HEK293T (cell line): ENCODE data around the gene ZDHHC19.
"Not testable (repeated sequence)": the region's sequence is repeated elsewhere in the genome, so short reads cannot be mapped to it uniquely, and the experiment has no call there.

ENCODE experiments used
- CTCF ChIA-PET: fragments of 350-600 bp; formaldehyde crosslinking; extraction: SDS; loops from one replicate; lab custom pipeline; 2021; ENCODE audit warnings: antibody characterized with exemption, inconsistent platforms; lab: Yijun Ruan, JAX
- POLR2A ChIA-PET: fragments of 350-600 bp; formaldehyde crosslinking; extraction: SDS; loops from one replicate; lab custom pipeline; 2020; ENCODE audit warnings: antibody characterized with exemption, inconsistent platforms; lab: Yijun Ruan, JAX
- DNase-seq: peaks from one replicate; pipeline ENCODE4 v3.0.0; 2012; ENCODE audit warnings: mixed read lengths; ENCODE audit errors: extremely low spot score
- ARNT ChIP-seq: fragments of 450-650 bp; IDR thresholded peaks from 2 replicates; pipeline ENCODE4 v1.6.1; 2017; ENCODE audit warnings: mild to moderate bottlenecking
- BHLHE40 ChIP-seq: fragments of 450-650 bp; IDR thresholded peaks from 2 replicates; pipeline ENCODE4 v1.6.1; 2016; ENCODE audit warnings: mild to moderate bottlenecking, moderate library complexity, borderline replicate concordance
- CTBP1 ChIP-seq: fragments of 450-650 bp; IDR thresholded peaks from 2 replicates; pipeline ENCODE4 v1.6.1; 2016; ENCODE audit warnings: borderline replicate concordance
- ELF4 ChIP-seq: fragments of 450-650 bp; IDR thresholded peaks from 2 replicates; pipeline ENCODE4 v1.6.1; 2017; ENCODE audit warnings: antibody characterized with exemption
- FOXA1 ChIP-seq: fragments of 450-650 bp; IDR thresholded peaks from 2 replicates; pipeline ENCODE4 v1.6.1; 2016; ENCODE audit warnings: mild to moderate bottlenecking
- FOXK2 ChIP-seq: fragments of 450-650 bp; IDR thresholded peaks from 2 replicates; pipeline ENCODE4 v1.6.1; 2016; ENCODE audit warnings: mild to moderate bottlenecking
- FOXM1 ChIP-seq: fragments of 450-650 bp; IDR thresholded peaks from 2 replicates; pipeline ENCODE4 v1.6.1; 2017; ENCODE audit warnings: mild to moderate bottlenecking, borderline replicate concordance
- HDGF ChIP-seq: fragments of 450-650 bp; IDR thresholded peaks from 2 replicates; pipeline ENCODE4 v1.6.1; 2017; ENCODE audit warnings: antibody characterized with exemption, borderline replicate concordance
- L3MBTL2 ChIP-seq: fragments of 450-650 bp; conservative IDR thresholded peaks from 2 replicates; pipeline ENCODE4 v1.6.1; 2016; ENCODE audit warnings: mild to moderate bottlenecking
- LEF1 ChIP-seq: fragments of 450-650 bp; IDR thresholded peaks from 2 replicates; pipeline ENCODE4 v1.6.1; 2017; ENCODE audit warnings: mild to moderate bottlenecking, borderline replicate concordance
- NFRKB ChIP-seq: fragments of 450-650 bp; IDR thresholded peaks from 2 replicates; pipeline ENCODE4 v1.6.1; 2016; ENCODE audit warnings: mild to moderate bottlenecking, moderate library complexity
- PKNOX1 ChIP-seq: fragments of 450-650 bp; IDR thresholded peaks from 2 replicates; pipeline ENCODE4 v1.6.1; 2016
- SP1 ChIP-seq: fragments of 450-650 bp; IDR thresholded peaks from 2 replicates; pipeline ENCODE4 v1.6.1; 2017
- SUZ12 ChIP-seq: fragments of 450-650 bp; IDR thresholded peaks from 2 replicates; pipeline ENCODE4 v1.6.1; 2016; ENCODE audit warnings: mild to moderate bottlenecking
- TARDBP ChIP-seq: fragments of 450-650 bp; IDR thresholded peaks from 2 replicates; pipeline ENCODE4 v1.6.1; 2016
- ZNF384 ChIP-seq: fragments of 450-650 bp; IDR thresholded peaks from 2 replicates; pipeline ENCODE4 v1.6.1; 2016

The ZDHHC19 gene

GRCh38 chr3:196179380-196180308 lies 31.6 kb downstream of the ZDHHC19 start:
- TF ChIP-seq LEF1, result no peak
- TF ChIP-seq BHLHE40, result no peak
- no peak for TF ChIP-seq SUZ12
- TF ChIP-seq ELF4, result no peak
- no peak for TF ChIP-seq ARNT
- no peak for TF ChIP-seq HDGF
- TF ChIP-seq FOXK2, result no peak
- TF ChIP-seq CTBP1, result no peak
- TF ChIP-seq ZNF384, result no peak
- TF ChIP-seq PKNOX1, result no peak
- no peak for TF ChIP-seq NFRKB
- TF ChIP-seq FOXM1, result no peak
- TF ChIP-seq TARDBP, result no peak
- ChIA-PET POLR2A (no interaction called here), CTCF (no interaction called here)
- no peak for DNase-seq

DNA sequence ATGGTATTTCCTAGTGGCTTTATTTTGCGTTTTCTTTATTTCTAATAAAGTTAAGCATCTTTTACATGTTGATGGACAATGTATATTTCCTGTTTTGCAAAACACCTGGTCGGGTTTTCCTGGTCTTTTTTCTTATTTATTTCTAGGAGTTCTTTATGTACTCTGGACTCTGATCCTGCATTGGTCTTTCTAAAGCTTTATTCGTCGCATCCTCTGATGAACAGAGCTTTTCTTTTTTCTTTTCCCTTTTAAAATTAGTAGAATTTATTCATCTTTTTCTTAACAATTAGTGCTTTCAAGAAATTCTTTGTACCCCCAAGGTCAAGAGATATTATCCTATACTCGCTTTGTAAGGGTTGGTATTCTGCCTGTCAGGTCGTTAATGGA lies 32.2 kb downstream of the ZDHHC19 start:
- TF ChIP-seq TARDBP (no peak), NFRKB (no peak), HDGF (no peak), BHLHE40 (no peak), L3MBTL2 (no peak)
- no peak for DNase-seq
- ChIA-PET POLR2A (no interaction called here), CTCF (no interaction called here)

DNA sequence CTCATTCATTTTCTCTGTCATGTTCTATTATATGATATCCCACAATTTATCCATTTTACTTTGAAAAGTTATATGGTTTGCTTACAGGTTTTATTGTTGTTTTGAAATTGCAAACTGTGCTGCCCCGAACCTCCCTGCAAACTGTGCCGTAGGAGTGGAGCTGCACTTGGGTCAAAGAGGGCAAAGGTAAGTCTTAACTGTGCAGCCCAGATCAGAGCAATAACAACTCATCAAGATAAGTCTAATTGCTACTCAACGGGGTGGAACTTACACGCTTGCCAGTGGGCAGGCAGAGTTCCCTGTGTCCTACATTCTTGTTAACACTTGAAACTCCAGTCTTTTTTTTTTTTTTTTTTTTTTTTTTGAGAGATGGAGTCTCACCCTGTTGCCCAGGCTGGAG lies 33.2 kb downstream of the ZDHHC19 start:
- CTCF ChIA-PET, result no interaction called here
- no peak for TF ChIP-seq BHLHE40
- no peak for TF ChIP-seq SP1
- TF ChIP-seq TARDBP, result no peak
- no peak for TF ChIP-seq FOXK2
- TF ChIP-seq HDGF, result no peak
- TF ChIP-seq ARNT, result no peak
- no peak for TF ChIP-seq NFRKB
- TF ChIP-seq CTBP1, result no peak
- TF ChIP-seq FOXA1, result no peak
- TF ChIP-seq L3MBTL2, result no peak
- no peak for TF ChIP-seq LEF1
- TF ChIP-seq PKNOX1, result no peak
- TF ChIP-seq FOXM1, result no peak
- TF ChIP-seq ZNF384, result no peak
- TF ChIP-seq ELF4, result no peak
- TF ChIP-seq SUZ12, result no peak
- DNase-seq, result no peak
- POLR2A ChIA-PET, result no interaction called here

DNA sequence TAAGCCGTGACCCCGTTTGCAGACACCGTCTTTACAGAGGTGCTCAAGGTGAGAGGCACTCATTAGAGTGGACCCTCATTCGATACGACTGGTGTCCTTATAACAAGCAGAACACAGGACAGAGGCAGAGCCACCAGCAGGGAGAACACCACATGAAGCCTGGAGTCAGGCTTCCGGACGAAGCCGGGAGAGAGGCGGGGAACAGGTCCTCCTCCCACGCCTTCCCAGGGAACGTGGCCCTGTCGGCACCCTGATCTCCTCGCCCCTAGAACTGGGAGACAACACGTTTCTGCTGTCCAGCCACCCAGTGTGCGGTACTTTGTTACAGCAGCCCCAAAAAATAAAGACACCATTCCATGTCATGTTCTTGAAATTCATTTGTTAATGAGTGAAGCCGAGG lies 33.6 kb downstream of the ZDHHC19 start:
- no peak for DNase-seq
- ChIA-PET CTCF (no interaction called here), POLR2A (no interaction called here)
- TF ChIP-seq ZNF384 (no peak), L3MBTL2 (no peak), LEF1 (no peak), ELF4 (no peak), FOXA1 (no peak)

DNA sequence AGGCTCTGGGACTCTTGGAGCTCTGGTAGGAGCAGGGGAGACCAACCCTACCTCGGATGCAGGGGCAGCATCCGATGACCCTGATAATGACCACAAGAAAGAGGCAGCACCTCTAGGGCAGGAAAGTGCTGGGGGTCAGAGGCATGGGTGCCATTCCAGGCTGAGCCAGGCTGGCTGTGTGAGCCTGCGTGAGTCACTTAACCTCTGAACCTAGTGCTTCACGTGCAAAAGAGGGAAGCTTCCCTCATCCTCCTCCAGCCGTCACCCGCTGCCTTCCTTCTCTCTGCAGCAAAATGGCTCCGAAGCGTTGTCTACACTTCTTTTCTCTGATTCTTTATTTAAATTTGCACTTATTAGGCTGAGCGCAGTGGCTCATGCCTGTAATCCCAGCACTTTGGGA lies 35.5 kb downstream of the ZDHHC19 start:
- TF ChIP-seq L3MBTL2 (no peak), FOXM1 (no peak), NFRKB (no peak)
- CTCF ChIA-PET, result interaction anchor here (0.8 kb wide), 1 partner anchor 18 kb away, joined by 3 read pairs; no protein-coding TSS in a partner anchor
- POLR2A ChIA-PET, result no interaction called here

DNA sequence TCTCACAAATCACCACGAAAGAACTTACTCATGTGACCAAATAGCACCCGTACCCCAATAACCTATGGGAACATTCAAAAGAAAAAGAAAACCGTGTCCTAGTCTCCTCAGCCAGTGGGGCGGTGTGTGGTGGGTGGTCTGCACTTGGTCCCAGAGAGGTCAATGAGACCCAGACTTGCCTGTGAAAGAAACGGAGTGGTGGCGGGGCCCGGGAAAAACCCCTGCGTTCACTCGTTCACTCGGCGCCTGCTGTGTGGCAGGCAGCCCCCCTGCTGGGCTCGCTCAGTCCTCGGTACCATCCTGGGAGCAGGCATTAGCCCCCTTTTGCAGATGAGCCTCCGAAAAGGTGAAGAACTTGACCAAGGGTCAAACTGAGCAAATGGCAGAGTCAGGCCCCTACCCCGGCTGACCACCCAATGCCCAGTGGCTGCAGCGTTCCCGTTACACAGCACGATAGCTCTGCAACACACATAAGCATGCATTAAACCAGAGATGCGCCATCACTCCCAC lies 36.0 kb downstream of the ZDHHC19 start:
- no peak for DNase-seq
- TF ChIP-seq FOXK2, result no peak
- ChIA-PET CTCF (no interaction called here), POLR2A (no interaction called here)

More for the DNA sequence above, 35.5 kb downstream of the ZDHHC19 start:
- DNase-seq, result no peak

GRCh38 chr3:196174652-196175051 lies 36.5 kb downstream of the ZDHHC19 start:
- ChIA-PET CTCF (no interaction called here), POLR2A (no interaction called here)
- no peak for TF ChIP-seq L3MBTL2
- no peak for TF ChIP-seq FOXK2
- no peak for TF ChIP-seq ARNT
- TF ChIP-seq HDGF, result no peak
- no peak for TF ChIP-seq SUZ12
- no peak for TF ChIP-seq ZNF384
- no peak for TF ChIP-seq BHLHE40
- TF ChIP-seq LEF1, result no peak
- no peak for TF ChIP-seq NFRKB
- TF ChIP-seq SP1, result no peak
- TF ChIP-seq FOXM1, result no peak
- no peak for TF ChIP-seq FOXA1
- TF ChIP-seq TARDBP, result no peak
- TF ChIP-seq CTBP1, result no peak
- no peak for TF ChIP-seq PKNOX1
- TF ChIP-seq ELF4, result no peak
- no peak for DNase-seq

DNA sequence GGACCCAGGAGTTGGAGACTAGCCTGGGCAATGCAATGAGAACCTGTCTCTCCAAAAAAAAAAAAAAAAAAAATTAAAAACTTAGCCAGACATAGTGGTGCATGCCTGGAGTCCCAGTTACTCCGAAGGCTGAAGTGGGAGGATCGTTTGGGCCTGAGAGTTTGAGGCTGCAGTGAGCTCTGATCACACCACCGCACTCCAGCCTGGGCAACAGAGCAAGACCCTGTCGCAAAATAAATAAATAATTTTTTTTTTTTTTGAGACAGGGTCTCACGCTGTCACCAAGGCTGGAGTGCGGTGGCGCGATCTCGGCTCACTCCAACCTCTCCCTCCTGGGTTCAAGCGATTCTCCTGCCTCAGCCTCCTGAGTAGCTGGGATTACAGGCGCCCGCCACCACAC lies 40.9 kb downstream of the ZDHHC19 start:
- POLR2A ChIA-PET, DNase-seq: not testable (repeated sequence)
- CTCF ChIA-PET, result interaction anchor here (0.6 kb wide), 1 partner anchor 227 kb away, joined by 4 read pairs; no protein-coding TSS in a partner anchor
